Peyer's patch (tissue), 4 donors: ENCODE results near the gene NUDT10.

Experiments
- CTCF ChIP-seq, 6 experiments: fragments of 450-650 bp in 4 of 6; fragments of 200-600 bp in 2 of 6; sonication (generic) in 1 of 6; IDR thresholded peaks; one replicate each; pipeline ENCODE4 v1.5.1; 2017 to 2019; ENCODE audit warnings: antibody characterized with exemption in 6 of 6, mild to moderate bottlenecking in 3 of 6, moderate library complexity in 1 of 6
- POLR2A ChIP-seq, 2 donors: fragments of 450-650 bp; IDR thresholded peaks; one replicate each; pipeline ENCODE4 v1.5.1; 2017; ENCODE audit warnings: antibody characterized with exemption in 2 of 2, mild to moderate bottlenecking in 2 of 2, moderate library complexity in 2 of 2

DNA sequence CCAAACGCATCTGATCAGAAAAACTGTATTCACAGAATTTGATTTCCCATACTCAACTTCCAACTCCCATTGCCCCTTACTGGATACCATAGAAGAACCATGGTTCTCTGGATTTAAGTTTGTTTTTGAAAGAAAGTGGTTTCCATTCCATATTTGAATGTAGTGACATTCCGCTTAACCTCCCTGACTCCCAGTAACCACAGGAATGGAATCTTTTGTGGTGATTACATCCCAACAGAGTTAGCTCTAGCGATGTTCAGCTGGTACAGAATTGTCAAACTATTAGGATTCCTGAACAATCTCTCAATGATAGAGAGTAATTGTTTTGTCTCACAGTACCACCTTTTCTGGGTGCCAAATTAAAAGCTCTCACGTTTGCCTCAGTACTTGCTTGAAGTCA, 1.7 kb downstream of the NUDT10 start:
- TF ChIP-seq CTCF (IDR thresholded peaks at IDR 0.05), result no peak
- TF ChIP-seq POLR2A (IDR thresholded peaks at IDR 0.05), result no peak
